C4-2B (cell line): Measurements from ENCODE around the gene CDYL.

ENCODE experiments used
- H3K27ac ChIP-seq: fragments of 450-650 bp; 2 replicates; pipeline ENCODE4 v1.5.1; 2017
- ZFX ChIP-seq: fragments of 450-650 bp; IDR thresholded peaks from 2 replicates; pipeline ENCODE4 v1.6.1; 2017
- TF ChIP-seq, protein P1 (sequence below): fragments of 450-650 bp; conservative IDR thresholded peaks from 2 replicates; pipeline ENCODE4 v1.5.1; 2017; ENCODE audit warnings: mild to moderate bottlenecking

The CDYL gene

DNA sequence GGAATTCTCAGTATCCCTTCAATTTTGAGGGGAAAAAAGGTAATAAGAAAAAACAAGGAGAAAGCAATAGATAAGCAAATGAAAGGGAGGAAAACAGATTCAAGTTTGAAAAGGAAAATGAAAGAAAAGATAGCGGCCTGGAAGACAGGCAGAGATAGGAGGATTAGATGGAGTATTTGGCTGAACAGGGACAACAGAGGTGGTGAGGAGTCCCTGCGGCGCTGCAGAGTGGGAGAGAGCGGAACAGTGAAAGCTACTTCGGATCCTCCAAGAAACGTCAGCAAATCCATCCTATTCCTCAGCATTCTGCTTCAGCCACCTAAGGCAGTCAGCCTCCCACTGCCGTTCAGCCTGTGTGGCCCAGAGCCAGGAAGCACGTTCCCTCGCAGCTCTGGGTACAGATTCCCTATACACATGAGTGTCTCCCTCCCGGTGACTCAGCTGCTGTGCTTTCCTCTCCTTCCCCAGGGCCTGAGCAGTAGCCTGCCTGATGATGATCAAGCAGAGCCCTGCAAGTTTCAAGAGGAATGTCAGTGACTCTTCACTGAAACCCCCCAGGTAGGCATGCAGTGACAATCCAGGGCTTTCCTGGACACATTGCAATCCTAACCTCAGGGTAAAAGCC is 43.4 kb upstream of the CDYL start:
- H3K27ac ChIP-seq = no peak overlapping the region
- TF ChIP-seq, protein P1, sequence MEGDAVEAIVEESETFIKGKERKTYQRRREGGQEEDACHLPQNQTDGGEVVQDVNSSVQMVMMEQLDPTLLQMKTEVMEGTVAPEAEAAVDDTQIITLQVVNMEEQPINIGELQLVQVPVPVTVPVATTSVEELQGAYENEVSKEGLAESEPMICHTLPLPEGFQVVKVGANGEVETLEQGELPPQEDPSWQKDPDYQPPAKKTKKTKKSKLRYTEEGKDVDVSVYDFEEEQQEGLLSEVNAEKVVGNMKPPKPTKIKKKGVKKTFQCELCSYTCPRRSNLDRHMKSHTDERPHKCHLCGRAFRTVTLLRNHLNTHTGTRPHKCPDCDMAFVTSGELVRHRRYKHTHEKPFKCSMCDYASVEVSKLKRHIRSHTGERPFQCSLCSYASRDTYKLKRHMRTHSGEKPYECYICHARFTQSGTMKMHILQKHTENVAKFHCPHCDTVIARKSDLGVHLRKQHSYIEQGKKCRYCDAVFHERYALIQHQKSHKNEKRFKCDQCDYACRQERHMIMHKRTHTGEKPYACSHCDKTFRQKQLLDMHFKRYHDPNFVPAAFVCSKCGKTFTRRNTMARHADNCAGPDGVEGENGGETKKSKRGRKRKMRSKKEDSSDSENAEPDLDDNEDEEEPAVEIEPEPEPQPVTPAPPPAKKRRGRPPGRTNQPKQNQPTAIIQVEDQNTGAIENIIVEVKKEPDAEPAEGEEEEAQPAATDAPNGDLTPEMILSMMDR = no peak
- TF ChIP-seq ZFX = no peak

DNA sequence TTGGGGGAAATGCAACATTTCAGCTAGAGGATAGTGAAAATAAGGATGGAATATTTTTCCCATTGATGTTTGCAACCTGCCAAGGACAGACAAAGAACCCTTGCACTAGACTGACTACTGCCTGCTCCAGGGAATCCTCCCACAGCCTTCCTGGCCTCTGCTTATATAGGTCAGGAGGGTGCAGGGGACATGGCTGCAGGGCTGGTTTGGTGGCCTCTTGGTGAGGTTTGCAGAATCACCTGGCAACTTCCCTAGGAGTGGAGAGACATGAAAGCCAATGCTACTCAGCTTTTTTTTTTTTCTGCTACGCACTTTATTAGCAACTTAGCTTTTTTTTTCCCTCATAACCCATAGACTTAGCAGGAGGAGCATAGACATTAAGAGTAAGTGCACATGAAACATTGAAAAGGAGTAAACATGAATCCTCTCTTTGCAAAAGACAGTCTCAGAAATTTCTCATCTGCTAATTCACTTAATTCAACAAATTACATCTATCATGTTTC is 39.8 kb upstream of the CDYL start:
- no peak overlapping the region for H3K27ac ChIP-seq
- no peak for TF ChIP-seq ZFX
- TF ChIP-seq, protein P1 = no peak

DNA sequence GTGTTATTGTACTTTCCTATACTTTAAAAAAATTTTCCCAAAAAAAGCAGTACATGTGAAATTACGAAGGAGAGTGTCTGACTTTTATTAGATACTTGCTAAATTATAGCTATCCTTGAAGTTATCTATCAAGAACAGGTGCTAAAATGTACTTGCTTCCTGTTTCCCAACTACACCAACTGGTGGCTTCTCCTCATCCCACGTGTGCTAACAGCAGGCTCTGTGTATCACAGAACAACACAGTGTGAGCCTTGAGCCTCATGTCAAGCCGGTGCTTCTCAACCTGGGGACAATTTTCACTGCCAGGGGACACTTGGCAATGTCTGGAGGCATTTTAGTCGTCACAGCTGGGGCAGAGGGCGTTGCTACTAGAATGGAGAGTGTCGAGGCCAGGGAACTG is 36.2 kb upstream of the CDYL start:
- TF ChIP-seq ZFX = no peak
- TF ChIP-seq, protein P1 = no peak
- no peak overlapping the region for H3K27ac ChIP-seq

DNA sequence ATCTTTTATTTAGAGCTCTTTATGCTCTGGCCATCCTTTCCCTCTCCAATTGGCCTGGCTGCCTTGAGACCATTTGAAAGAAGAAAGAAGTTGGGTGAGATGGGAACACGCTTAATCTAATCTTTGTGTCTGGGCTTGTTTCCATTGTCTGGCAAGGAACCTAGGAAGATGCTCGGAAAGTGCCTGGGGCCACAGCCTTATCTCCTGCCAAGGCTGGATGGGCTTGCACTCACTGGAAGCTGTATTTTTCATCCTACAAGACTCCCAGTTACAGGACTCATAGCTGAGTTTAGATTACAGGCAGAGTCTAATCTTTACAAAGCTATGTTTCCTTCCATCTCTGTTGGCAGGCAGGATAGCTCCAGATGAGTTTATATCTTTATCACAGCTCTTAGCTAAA is 33.1 kb upstream of the CDYL start:
- TF ChIP-seq, protein P1 = no peak
- no peak for TF ChIP-seq ZFX

DNA sequence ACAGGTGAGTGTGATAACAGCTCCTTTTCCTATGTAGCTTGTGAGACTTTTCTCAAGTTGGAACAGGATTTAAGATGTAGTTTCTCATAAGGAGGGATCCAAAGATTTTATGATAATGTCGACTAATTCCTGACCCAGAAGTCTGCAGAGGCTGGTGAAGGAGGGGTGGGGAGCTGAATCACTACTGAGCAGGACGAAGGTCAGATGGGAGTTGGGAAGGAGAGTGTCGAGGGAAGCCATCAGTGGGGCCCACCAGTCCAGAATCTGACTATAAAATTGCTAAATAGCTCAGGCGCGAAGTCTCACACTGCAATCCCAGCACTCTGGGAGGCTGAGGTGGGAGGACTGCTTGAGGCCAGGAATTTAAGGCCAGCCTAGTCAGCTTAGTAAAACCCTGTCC is 32.3 kb upstream of the CDYL start:
- TF ChIP-seq ZFX = no peak
- TF ChIP-seq, protein P1 = no peak
- H3K27ac ChIP-seq = no peak overlapping the region

More for the DNA sequence above, 33.1 kb upstream of the CDYL start:
- no peak overlapping the region for H3K27ac ChIP-seq

DNA sequence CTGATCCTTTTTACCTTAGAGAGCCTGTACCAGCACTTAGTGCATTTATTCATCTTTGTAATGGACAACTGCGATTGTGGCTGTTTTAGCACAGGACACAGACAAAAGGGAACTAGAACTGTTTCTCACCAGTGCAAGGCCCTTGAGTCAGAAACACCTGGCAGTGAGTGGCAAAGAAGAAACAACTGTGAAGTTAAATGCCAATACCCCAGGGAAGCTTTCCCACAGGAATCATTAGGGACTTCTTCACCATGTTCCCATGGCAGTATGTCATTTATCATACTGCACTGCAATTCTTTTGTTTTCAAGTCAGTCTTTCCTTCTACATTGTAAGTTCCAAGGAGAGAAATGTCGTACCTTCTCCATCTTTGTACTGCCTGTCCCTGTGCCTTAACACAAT is 28.6 kb upstream of the CDYL start:
- TF ChIP-seq, protein P1 = no peak
- no peak for TF ChIP-seq ZFX
- H3K27ac ChIP-seq = no peak overlapping the region

DNA sequence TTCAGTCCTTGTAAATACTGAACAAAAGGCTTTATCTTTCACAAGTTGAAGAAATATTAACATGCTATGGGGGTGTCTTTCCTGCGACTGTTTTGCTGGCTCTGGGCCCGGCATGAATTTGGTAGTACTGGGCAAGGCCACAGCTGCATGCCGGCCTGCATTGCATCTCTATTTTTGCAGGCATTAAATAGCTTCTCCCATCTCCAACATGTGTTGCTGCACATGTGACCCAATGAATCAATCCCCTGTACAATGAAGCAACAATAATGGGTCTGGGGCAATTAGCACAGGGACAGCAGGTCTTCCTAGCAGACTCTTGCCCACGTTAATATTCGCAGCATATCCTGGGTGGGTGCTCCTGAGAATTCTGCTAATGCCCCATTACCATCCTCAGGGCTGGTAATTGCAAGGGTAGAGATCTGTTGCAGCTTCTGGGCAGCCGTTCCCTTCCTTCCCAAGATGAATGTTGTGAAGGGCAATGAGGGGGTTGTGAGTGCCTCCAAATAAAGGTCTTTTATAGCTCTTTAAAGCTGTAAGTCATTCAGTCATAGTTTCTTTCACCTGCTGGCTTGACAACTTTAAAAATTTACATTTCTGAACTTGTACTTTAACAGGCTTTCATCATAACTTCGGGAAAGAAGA is 24.3 kb upstream of the CDYL start:
- TF ChIP-seq, protein P1 = no peak
- TF ChIP-seq ZFX = no peak
- no peak overlapping the region for H3K27ac ChIP-seq
